ENCODE results near the gene CD200R1. TPM values are rescaled to one million over a fixed set of nuclear protein-coding genes. Genes with fewer than 3 reads are reported as not detected.

The CD200R1 gene
- total and polyA plus RNA-seq, 2 of the 13 experiments (the other 11 are each of a cell fraction or from before 2014, with no cell fraction given), result 0.04 TPM; not detected in 1

- intact Hi-C loops (cut with micrococcal nuclease; ENCODE audit: unreplicated experiment), result no loop called here
- ChIA-PET CTCF (ENCODE audit: low intra/inter-chr PET ratio, low total read pairs) (no interaction called here), POLR2A (no interaction called here)
- H3K4me2 ChIP-seq (ENCODE audit: low read depth, low read length), result no peak overlapping the region
- BruUV-seq (replicated peaks), result no TSS peak
- H3K4me3 ChIP-seq (replicated peaks in 1 of 3; ENCODE audit: insufficient read depth in 1 of 3, low read depth in 2 of 3, low read length in 3 of 3), result no peak overlapping the region
- H3K27me3 ChIP-seq (ENCODE audit: control insufficient read depth in 1 of 2, insufficient read depth in 2 of 2, low read length in 2 of 2), result no peaks in the 10 kb centered on the region
- ATAC-seq (no peak), FAIRE-seq (no peak), DNase-seq (ENCODE audit: low spot score) (no peak)
- TF ChIP-seq MAFK (conservative IDR thresholded peaks at IDR 0.05 in 1 of 2, IDR thresholded peaks at IDR 0.05 in 1 of 2; ENCODE audit: low read length in 2 of 2) (peak; percentile 8 to 30; a peak in 1 of 4 replicates), GLMP (CRISPR knock-in tag; IDR thresholded peaks at IDR 0.05; ENCODE audit: borderline replicate concordance) (no peak)
- H3K36me3 ChIP-seq (replicated peaks in 1 of 2; ENCODE audit: control insufficient read depth in 1 of 2, insufficient read depth in 2 of 2, low read length in 2 of 2), result no peaks in the 10 kb centered on the region
- H3K27ac ChIP-seq (ENCODE audit: extremely low read length, insufficient read depth, low read length), result no peak overlapping the region
- no peak overlapping the region for H2AFZ ChIP-seq (ENCODE audit: low read length)
- H4K20me1 ChIP-seq (ENCODE audit: insufficient read depth, low read length), result no peaks in the 10 kb centered on the region
- 2% methylated on average over 6 of the region's 6 CpGs for WGBS (ENCODE audit: low lambda C conversion rate)
- no peak overlapping the region for H3K9ac ChIP-seq (ENCODE audit: insufficient read depth, low read depth, low read length)
- H3K79me2 ChIP-seq (ENCODE audit: insufficient read depth, low read length), result no peaks in the 10 kb centered on the region
- in situ Hi-C loops (cut with HindIII; ENCODE audit: extremely low pct_ligation_motif_present, low pct_unique_long_range_greater_than_20kb), result no loop called here
- H3K4me1 ChIP-seq (ENCODE audit: insufficient read depth, low read length), result no peaks in the 10 kb centered on the region
- peaks cover 7% of the 10 kb centered on the region; the same call in 1 of the 2 replicates for H3K9me3 ChIP-seq (ENCODE audit: low read length)
Observed at GRCh38 chr3:112958811-112959560, 15.9 kb downstream of the CD200R1 start.

- DNase-seq (ENCODE audit: low spot score), result no peak
- H3K4me1 ChIP-seq (ENCODE audit: insufficient read depth, low read length), result no peaks in the 10 kb centered on the region
- CTCF ChIA-PET (ENCODE audit: low intra/inter-chr PET ratio, low total read pairs), result no interaction called here
- H3K4me2 ChIP-seq (ENCODE audit: low read depth, low read length), result no peak overlapping the region
- H2AFZ ChIP-seq (ENCODE audit: low read length), result no peak overlapping the region
- in situ Hi-C loops (cut with HindIII; ENCODE audit: extremely low pct_ligation_motif_present, low pct_unique_long_range_greater_than_20kb) (no loop called here), intact Hi-C loops (cut with micrococcal nuclease; ENCODE audit: unreplicated experiment) (no loop called here)
- FAIRE-seq, result no peak
- BruUV-seq (replicated peaks), result no TSS peak
- no peaks in the 10 kb centered on the region for H3K79me2 ChIP-seq (ENCODE audit: insufficient read depth, low read length)
- H3K36me3 ChIP-seq (replicated peaks in 1 of 2; ENCODE audit: control insufficient read depth in 1 of 2, insufficient read depth in 2 of 2, low read length in 2 of 2), result no peaks in the 10 kb centered on the region
- no peak overlapping the region for H3K27ac ChIP-seq (ENCODE audit: extremely low read length, insufficient read depth, low read length)
- H3K27me3 ChIP-seq (ENCODE audit: control insufficient read depth in 1 of 2, insufficient read depth in 2 of 2, low read length in 2 of 2), result no peaks in the 10 kb centered on the region
- H4K20me1 ChIP-seq (ENCODE audit: insufficient read depth, low read length), result no peaks in the 10 kb centered on the region
- H3K4me3 ChIP-seq (replicated peaks in 1 of 3; ENCODE audit: insufficient read depth in 1 of 3, low read depth in 2 of 3, low read length in 3 of 3), result no peak overlapping the region
- TF ChIP-seq ZKSCAN5 (CRISPR knock-in tag; IDR thresholded peaks at IDR 0.05) (no peak), ATF7 (IDR thresholded peaks at IDR 0.05) (peak; percentile 20; the same call in 1 of the 2 replicates), ATF7 (CRISPR knock-in tag; IDR thresholded peaks at IDR 0.05) (no peak)
- POLR2A ChIA-PET, result no interaction called here
- no peaks in the 10 kb centered on the region for H3K9me3 ChIP-seq (ENCODE audit: low read length)
- no peak overlapping the region for H3K9ac ChIP-seq (ENCODE audit: insufficient read depth, low read depth, low read length)
- no peak for ATAC-seq
Observed at GRCh38 chr3:112956351-112956750, 18.6 kb downstream of the CD200R1 start.

Data from HepG2 (cell line).